ENCODE measurements around the gene MRPL52.
A peak's percentile ranks its signal among the peaks of the same experiment; 100 is the strongest.
"Not testable (repeated sequence)": the region's sequence is repeated elsewhere in the genome, so short reads cannot be mapped to it uniquely, and the experiment has no call there.

MRPL52 gene

GRCh38 chr14:22860377-22860776, 30.7 kb downstream of the MRPL52 start:
- DNase-seq: not testable (repeated sequence)

DNA sequence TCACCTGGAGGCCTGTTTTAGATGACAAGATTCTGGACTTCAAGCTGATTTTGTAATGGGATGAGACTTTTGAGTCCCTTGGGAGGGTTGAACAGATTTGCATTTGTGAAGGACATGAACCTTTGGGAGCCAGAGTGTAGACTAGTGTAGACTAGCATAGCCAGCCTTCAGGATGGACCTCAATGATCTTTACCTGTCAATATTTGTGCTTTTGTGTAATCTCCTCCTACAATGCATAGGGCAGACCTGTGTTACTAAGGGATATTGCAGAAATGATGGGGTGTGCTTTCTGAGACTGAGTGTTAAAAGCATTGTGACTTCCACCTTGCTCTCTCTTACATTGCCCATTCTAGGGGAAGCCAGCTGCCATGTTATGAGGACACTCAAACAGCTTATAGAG, 32.0 kb downstream of the MRPL52 start:
- no peak for DNase-seq

DNA sequence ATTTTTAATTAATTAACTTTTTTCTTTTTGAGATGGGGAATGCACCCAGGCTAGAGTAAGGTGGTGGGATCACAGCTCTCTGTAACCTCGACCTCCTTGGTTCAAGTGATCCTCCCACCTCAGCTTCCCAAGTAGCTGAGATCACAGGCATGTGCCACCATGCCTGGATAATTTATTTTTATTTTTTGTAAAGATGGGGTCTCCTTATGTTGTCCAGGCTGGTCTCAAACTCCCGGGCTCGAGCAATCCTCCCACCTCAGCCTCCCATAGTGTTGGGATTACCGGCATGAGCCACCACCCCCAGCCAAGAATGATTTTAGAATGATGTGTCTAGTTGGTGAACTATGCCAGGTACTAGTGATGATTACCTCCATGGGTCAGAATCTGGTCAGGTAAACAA, 35.3 kb downstream of the MRPL52 start:
- DNase-seq: no peak

DNA sequence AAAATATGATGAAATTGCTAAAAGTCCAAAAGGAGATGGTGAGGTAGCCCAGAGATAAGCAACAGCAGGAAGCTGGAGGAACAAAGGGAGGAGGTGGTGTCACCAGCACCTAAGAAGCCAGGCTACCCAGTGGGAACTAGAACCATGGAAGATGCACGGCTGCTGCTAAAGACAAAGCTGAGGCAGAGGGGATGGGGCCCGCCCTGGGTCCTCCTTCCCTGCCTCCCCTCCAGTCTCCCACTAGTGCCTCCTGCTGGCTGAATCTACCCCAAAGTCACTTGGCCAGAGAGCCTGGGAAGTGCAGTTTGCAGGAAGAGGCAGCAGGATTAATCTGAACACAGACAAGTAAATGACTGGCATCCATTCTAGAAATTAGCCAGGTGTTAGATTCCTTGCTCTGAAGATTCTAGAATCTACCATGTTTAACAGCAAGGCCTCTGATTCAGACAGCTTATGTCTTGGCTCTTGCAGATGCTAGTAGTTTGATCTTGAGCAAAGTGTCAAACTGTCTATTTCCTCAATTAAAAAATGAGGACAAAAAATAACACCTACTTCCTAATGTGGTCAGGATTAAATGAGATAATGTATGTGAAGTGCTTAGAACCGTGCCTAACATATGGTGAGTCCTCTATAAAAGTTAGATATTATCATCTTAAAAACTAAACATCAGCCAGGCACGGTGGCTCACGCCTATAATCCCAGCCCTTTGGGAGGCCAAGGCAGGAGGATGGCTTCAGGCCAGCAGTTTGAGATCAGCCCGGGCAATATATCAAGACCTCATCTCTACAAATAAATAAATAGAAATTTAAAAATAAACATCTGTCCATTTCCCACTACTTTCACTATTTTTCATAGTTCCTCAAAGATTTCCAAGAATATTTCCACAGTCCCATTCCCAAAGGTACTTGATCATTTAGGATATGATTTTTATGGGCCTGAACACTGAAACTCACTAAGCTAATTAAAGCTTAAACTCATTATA, 36.0 kb downstream of the MRPL52 start:
- DNase-seq: peak; percentile 22

DNA sequence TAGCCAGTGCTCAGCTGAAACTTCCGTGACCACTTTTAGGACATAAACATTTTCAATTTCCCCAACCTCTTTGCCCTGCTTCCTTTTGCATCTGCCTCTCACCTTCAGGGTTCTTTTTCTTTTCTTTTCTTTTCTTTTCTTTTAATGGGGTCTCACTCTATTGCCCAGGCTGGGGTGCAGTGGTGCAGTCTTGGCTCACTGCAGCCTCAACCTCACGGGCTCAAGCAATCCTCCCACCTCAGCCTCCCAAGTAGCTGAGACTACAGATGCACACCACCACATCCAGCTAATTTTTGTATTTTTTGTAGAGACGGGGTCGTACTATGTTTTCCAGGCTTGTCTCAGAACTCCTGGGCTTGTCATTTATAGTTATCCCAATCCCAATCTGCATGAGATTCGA, 37.2 kb downstream of the MRPL52 start:
- no peak for DNase-seq

DNA sequence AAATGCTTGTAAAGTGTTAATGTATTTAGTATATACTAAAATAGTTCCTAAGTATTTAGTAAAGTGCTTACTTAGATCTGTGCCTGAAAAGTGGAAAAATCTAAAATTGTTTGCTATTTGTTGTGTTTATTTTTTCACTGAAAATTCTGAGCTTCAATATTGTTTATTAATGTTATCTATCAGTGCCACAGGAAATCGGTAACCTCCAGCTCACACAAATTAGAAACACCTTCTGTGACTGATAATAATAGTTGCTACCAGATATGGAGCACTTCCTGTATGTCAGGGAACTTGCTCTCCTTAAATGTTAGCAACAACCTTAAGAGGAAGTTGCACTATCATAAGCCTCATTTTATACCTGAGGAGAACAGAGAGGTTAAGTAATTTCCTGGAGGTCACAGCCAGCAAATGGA, 41.1 kb downstream of the MRPL52 start:
- DNase-seq: no peak

DNA sequence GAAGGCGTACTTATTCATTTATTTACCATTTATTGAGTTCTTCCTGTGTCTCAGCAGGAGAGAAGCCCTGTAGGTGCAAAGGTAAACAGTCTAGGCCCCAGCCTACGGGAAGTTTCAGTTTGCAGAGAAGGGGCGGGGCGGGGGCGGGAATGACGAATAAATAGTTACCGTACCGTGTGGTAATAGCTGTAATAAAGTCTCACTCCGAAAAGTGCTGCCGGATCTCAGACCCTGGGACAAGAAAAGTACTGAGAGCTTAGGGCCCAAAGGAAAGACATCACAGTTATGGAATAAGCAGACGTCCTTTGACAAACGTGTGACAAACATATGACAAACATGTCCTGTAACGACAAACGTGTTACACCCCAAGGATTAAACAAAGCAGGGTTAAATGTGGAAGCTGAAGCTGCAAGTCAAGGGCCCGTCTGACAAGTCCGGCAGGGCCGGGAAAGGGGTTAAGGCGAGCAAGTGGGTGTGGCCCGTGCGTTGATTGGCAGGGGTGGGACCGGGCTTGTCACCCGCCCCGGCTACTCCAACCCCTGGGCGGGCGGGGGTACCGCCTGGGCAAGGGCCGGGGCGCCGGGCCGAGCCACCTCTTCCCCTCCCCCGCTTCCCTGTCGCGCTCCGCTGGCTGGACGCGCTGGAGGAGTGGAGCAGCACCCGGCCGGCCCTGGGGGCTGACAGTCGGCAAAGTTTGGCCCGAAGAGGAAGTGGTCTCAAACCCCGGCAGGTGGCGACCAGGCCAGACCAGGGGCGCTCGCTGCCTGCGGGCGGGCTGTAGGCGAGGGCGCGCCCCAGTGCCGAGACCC, 41.7 kb downstream of the MRPL52 start, which contains the start of gene LRP10:
TSS of gene LRP10 (plus strand) at position 517 of the 809 bp plus-strand sequence. CDS start 564 bp downstream, outside the sequence.
- peak; percentile 88 for DNase-seq

DNA sequence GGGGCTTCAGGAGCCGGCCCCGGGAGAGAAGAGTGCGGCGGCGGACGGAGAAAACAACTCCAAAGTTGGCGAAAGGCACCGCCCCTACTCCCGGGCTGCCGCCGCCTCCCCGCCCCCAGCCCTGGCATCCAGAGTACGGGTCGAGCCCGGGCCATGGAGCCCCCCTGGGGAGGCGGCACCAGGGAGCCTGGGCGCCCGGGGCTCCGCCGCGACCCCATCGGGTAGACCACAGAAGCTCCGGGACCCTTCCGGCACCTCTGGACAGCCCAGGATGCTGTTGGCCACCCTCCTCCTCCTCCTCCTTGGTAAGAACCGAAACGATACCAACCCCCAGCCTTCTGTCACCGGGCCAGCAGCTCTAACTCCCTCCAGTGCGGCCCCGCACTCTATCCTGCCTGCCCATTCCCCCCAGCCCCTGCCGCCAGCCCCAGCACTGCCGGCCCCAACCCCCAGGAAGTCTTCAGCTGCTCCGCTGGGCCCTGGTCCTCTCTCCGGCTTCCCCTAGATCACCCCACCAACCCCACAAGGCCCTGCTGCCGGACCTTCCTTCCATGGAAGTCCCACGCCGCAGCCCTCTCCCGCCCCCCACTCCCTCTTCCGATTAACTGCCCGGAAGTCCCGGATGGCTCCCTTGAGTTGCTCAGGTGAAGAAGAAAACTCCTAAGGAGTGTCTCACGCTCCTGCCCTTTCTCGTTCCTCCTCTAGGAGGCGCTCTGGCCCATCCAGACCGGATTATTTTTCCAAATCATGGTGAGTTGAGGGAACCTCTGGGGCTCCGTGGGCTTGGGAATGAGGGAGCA, 42.5 kb downstream of the MRPL52 start:
- DNase-seq: peak; percentile 80

- no peak for DNase-seq
These were observed 43.3 kb downstream of the MRPL52 start for GRCh38 chr14:22872833-22873520.

- no peak for DNase-seq
These were observed 45.5 kb downstream of the MRPL52 start for GRCh38 chr14:22875003-22875747.

- no peak for DNase-seq
These were observed 46.1 kb downstream of the MRPL52 start for GRCh38 chr14:22875748-22876319.

DNA sequence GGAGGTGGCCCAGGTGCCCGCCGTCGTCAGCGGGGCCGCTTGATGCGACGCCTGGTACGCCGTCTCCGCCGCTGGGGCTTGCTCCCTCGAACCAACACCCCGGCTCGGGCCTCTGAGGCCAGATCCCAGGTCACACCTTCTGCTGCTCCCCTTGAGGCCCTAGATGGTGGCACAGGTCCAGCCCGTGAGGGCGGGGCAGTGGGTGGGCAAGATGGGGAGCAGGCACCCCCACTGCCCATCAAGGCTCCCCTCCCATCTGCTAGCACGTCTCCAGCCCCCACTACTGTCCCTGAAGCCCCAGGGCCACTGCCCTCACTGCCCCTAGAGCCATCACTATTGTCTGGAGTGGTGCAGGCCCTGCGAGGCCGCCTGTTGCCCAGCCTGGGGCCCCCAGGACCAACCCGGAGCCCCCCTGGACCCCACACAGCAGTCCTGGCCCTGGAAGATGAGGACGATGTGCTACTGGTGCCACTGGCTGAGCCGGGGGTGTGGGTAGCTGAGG, 47.4 kb downstream of the MRPL52 start:
- no peak for DNase-seq

GRCh38 chr14:22878271-22879246, 48.9 kb downstream of the MRPL52 start:
- DNase-seq: no peak

- no peak for DNase-seq
These were observed 52.4 kb downstream of the MRPL52 start for GRCh38 chr14:22882064-22882463.

DNA sequence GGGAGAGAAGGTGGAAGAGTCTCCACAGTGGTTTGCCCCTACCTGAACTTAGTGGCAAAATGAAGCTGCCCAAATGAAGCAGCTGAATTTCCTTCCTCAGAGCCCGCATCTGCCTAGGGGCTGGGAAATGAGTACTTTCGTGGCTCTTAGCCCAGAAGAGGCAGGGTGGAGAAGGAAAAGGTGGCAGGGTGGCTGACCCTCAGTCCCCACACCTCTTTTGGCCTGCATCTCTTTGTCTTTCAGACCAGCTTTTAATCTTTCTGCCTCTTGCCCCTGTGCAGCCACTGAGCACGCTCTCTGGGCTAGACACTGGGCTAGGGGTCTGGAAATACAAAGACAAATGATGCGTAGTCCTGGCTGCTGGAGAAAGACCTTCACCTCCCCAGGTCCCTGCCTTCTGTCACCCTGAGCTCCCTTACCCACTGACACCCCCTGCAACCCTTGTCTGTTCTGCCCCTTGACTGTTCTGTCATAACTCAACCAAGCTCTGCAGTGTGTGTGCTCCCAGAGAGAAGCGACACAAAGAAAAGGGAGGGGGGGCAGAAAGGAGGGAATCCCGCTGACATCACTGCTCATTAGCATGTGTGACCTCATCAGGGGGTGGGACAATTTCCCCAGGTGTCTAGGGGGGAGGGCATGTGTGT, 53.0 kb downstream of the MRPL52 start:
- peak; percentile 61 for DNase-seq

GRCh38 chr14:22883173-22883976, 53.7 kb downstream of the MRPL52 start, which contains the start of gene REM2:
TSS of gene REM2 (plus strand) at chr14:22883222. CDS start at chr14:22883288, 66 bp downstream.
- no peak for DNase-seq

DNA sequence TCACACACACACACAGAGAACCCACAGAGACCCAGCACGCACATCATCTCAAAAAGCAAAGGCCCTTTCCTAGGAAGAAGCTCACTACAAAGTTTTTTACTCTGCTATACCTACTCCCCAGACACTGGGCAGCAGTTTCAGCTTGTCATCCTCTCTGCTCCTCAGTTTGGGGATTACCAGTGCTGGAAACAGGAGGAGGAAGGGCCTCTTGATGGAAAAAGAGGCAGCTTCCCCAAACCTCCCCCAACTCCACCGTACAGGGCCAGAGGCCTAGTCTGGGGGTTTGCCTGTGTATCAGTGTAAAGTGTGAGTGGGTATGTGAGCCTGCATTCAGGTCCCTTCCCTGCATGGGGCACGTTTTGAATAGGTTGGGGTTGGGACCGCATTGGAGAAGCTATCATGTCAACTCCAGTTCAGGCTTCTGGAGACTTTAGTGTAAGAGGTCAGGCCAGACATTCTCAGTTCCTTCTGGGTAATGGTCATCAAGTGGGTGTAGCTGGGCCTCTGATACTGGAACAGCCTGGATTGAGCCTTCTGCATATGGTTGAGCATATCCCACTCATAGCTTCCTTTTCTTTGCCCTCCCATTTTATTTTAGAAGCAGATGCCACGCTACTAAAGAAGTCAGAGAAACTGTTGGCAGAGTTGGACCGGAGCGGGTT, 54.5 kb downstream of the MRPL52 start:
- no peak for DNase-seq
